GM12864 (cell line): Measurements from ENCODE around the gene ADAM11.

Experiments used
- DNase-seq: peaks from one replicate; pipeline ENCODE4 v3.0.0-alpha.2; 2011; ENCODE audit warnings: low read depth
- H3K4me3 ChIP-seq: 2 replicates; pipeline ENCODE4 v1.5.1; 2011; ENCODE audit warnings: mild to moderate bottlenecking, low read depth, low read length, control low read depth
- CTCF ChIP-seq: IDR thresholded peaks from 2 replicates; pipeline ENCODE4 v1.5.1; 2011; ENCODE audit warnings: low read depth, mild to moderate bottlenecking, moderate library complexity, low read length, control low read depth, inconsistent platforms; ENCODE audit errors: missing control alignments

ADAM11 gene

GRCh38 chr17:44796731-44797130 is 37.9 kb downstream of the ADAM11 start:
- DNase-seq = no peak
- H3K4me3 ChIP-seq = no peak overlapping the region
- no peak for TF ChIP-seq CTCF

GRCh38 chr17:44797802-44798201 is 39.0 kb downstream of the ADAM11 start:
- H3K4me3 ChIP-seq = no peak overlapping the region
- DNase-seq = no peak
- no peak for TF ChIP-seq CTCF

- TF ChIP-seq CTCF = no peak
- no peak overlapping the region for H3K4me3 ChIP-seq
Observed at GRCh38 chr17:44798356-44798755, 39.6 kb downstream of the ADAM11 start.

GRCh38 chr17:44801880-44802279 is 43.1 kb downstream of the ADAM11 start:
- no peak overlapping the region for H3K4me3 ChIP-seq
- no peak for TF ChIP-seq CTCF
- DNase-seq = no peak

More at GRCh38 chr17:44798356-44798755, 39.6 kb downstream of the ADAM11 start:
- DNase-seq = no peak

- no peak for DNase-seq
- no peak overlapping the region for H3K4me3 ChIP-seq
- TF ChIP-seq CTCF = no peak
Observed at GRCh38 chr17:44804302-44805089, 45.7 kb downstream of the ADAM11 start.

- H3K4me3 ChIP-seq = no peak overlapping the region
- no peak for TF ChIP-seq CTCF
- no peak for DNase-seq
Observed at GRCh38 chr17:44807093-44807816, 48.5 kb downstream of the ADAM11 start.
